Endodermal cell (in vitro differentiated cells): ENCODE data around the gene HS6ST1. TPM values are rescaled to one million over a fixed set of nuclear protein-coding genes. Genes with fewer than 3 reads are reported as not detected.

Source experiments
- DNase-seq: peaks from one replicate; pipeline ENCODE4 v3.0.0-alpha.2; 2017
- H3K27ac ChIP-seq: 2 replicates; pipeline ENCODE4 v1.5.1; 2013; ENCODE audit warnings: mild to moderate bottlenecking, low read depth, low read length, moderate library complexity
- H3K27me3 ChIP-seq: 2 replicates; pipeline ENCODE4 v1.6.1; 2013; ENCODE audit warnings: mild to moderate bottlenecking, low read length, moderate library complexity; ENCODE audit not compliant: insufficient read depth, control insufficient read depth, poor library complexity, severe bottlenecking
- H3K36me3 ChIP-seq: 2 replicates; pipeline ENCODE4 v1.7.0; 2013; ENCODE audit warnings: mild to moderate bottlenecking, low read length, moderate library complexity; ENCODE audit not compliant: control insufficient read depth, insufficient read depth
- H3K4me1 ChIP-seq: one replicate; pipeline ENCODE4 v1.7.0; 2013; ENCODE audit warnings: low read length; ENCODE audit not compliant: control insufficient read depth, insufficient read depth
- H3K4me3 ChIP-seq: 2 replicates; pipeline ENCODE4 v1.5.1; 2013; ENCODE audit warnings: mild to moderate bottlenecking, low read length, moderate library complexity
- H3K9ac ChIP-seq: 2 replicates; pipeline ENCODE4 v1.6.1; 2013; ENCODE audit warnings: mild to moderate bottlenecking, low read length, moderate library complexity; ENCODE audit not compliant: poor library complexity, severe bottlenecking; ENCODE audit errors: extremely low read depth
- H3K9me3 ChIP-seq: 2 replicates; pipeline ENCODE4 v1.6.1; 2013; ENCODE audit warnings: mild to moderate bottlenecking, low read length, moderate library complexity; ENCODE audit not compliant: control insufficient read depth
- H3K27ac Mint-ChIP-seq: 2 replicates; pipeline ENCODE4 v1.8.0; 2020; ENCODE audit warnings: mixed read lengths
- H3K27me3 Mint-ChIP-seq: 2 replicates; pipeline ENCODE4 v1.8.0; 2021; ENCODE audit warnings: mild to moderate bottlenecking, mixed read lengths; ENCODE audit not compliant: insufficient read depth
- H3K36me3 Mint-ChIP-seq: 2 replicates; pipeline ENCODE4 v1.8.0; 2020; ENCODE audit warnings: low read depth, mixed read lengths
- H3K4me1 Mint-ChIP-seq: 2 replicates; pipeline ENCODE4 v1.8.0; 2020; ENCODE audit warnings: mixed read lengths
- H3K4me3 Mint-ChIP-seq: 2 replicates; pipeline ENCODE4 v1.8.0; 2020; ENCODE audit warnings: mild to moderate bottlenecking, moderate library complexity, mixed read lengths
- H3K9me3 Mint-ChIP-seq: 2 replicates; pipeline ENCODE4 v1.8.0; 2020; ENCODE audit warnings: mild to moderate bottlenecking, mixed read lengths
- CTCF ChIP-seq: fragments of 200-600 bp; sonication (generic); conservative IDR thresholded peaks from 2 replicates; pipeline ENCODE4 v1.5.0; 2021; ENCODE audit warnings: antibody characterized with exemption, mild to moderate bottlenecking
- WGBS, 2 experiments: methylation state at CpG; one replicate each; pipeline versions ENCODE4 v1.1.5 to v1.1.7; 2013; ENCODE audit warnings: missing lambda C conversion rate in 2 of 2, mixed read lengths in 1 of 2; ENCODE audit not compliant: insufficient coverage in 1 of 2, insufficient read length in 1 of 2; 5-methylcytosine and 5-hydroxymethylcytosine counted together
- total RNA-seq, 2 donors: library from RNA; stranded (reverse); fragmentation: NEBNext Ultra II Directional in 1 of 2; extraction: Animal tissue kit (Norgen Biotek cat#: 25700) in 1 of 2; gene quantifications; 2 replicates in 1 of 2; 3 replicates in 1 of 2; pipeline ENCODE4 v1.2.1, GENCODE V29; 2021

HS6ST1 gene
- total RNA-seq, 2 donors from 2014 or later: 93.0 to 106 TPM

GRCh38 chr2:128327180-128327964 lies 8.7 kb upstream of the HS6ST1 start:
- WGBS, 2 experiments: 94 to 95% methylated on average over 8 to 11 of the region's 11 CpGs
- H3K27ac Mint-ChIP-seq: no peak overlapping the region
- H3K9me3 ChIP-seq: peaks cover 12% of the 10 kb centered on the region

GRCh38 chr2:128326346-128326745 lies 7.7 kb upstream of the HS6ST1 start:
- H3K9ac ChIP-seq: no peak overlapping the region
- no peaks in the 10 kb centered on the region for H3K27me3 ChIP-seq
- peaks cover 5% of the 10 kb centered on the region for H3K9me3 Mint-ChIP-seq
- H3K4me1 ChIP-seq: peaks cover 3% of the 10 kb centered on the region
- H3K36me3 ChIP-seq: no peaks in the 10 kb centered on the region
- no peak overlapping the region for H3K4me3 ChIP-seq
- H3K27me3 Mint-ChIP-seq: peaks cover under 1% of the 10 kb centered on the region
- H3K27ac Mint-ChIP-seq: no peak overlapping the region
- DNase-seq: peak; percentile 32
- H3K27ac ChIP-seq: no peak overlapping the region
- peaks cover 2% of the 10 kb centered on the region for H3K9me3 ChIP-seq
- no peak overlapping the region for H3K4me3 Mint-ChIP-seq
- TF ChIP-seq CTCF: no peak
- H3K36me3 Mint-ChIP-seq: no peaks in the 10 kb centered on the region
- peaks cover 8% of the 10 kb centered on the region for H3K4me1 Mint-ChIP-seq
- 91 to 100% methylated on average over 1 to 4 of the region's 4 CpGs for WGBS, 2 experiments

More at GRCh38 chr2:128327180-128327964, 8.7 kb upstream of the HS6ST1 start:
- DNase-seq: peak; percentile 43
- Mint-ChIP-seq H3K4me3 (no peak overlapping the region), H3K27me3 (no peaks in the 10 kb centered on the region), H3K9me3 (peaks cover 15% of the 10 kb centered on the region), H3K36me3 (peaks cover 3% of the 10 kb centered on the region), H3K4me1 (peaks cover 5% of the 10 kb centered on the region)
- H3K36me3 ChIP-seq: no peaks in the 10 kb centered on the region
- no peaks in the 10 kb centered on the region for H3K4me1 ChIP-seq
- TF ChIP-seq CTCF: no peak
- no peak overlapping the region for H3K9ac ChIP-seq
- H3K4me3 ChIP-seq: no peak overlapping the region
- H3K27me3 ChIP-seq: no peaks in the 10 kb centered on the region
- no peak overlapping the region for H3K27ac ChIP-seq

GRCh38 chr2:128325611-128326181 lies 7.0 kb upstream of the HS6ST1 start:
- no peaks in the 10 kb centered on the region for H3K36me3 ChIP-seq
- DNase-seq: peak; percentile 42
- WGBS, 2 experiments: 93 to 94% methylated on average over 5 to 13 of the region's 13 CpGs
- Mint-ChIP-seq H3K4me1 (peaks cover 11% of the 10 kb centered on the region), H3K27me3 (peaks cover 7% of the 10 kb centered on the region), H3K27ac (no peak overlapping the region), H3K4me3 (no peak overlapping the region), H3K9me3 (peaks cover 3% of the 10 kb centered on the region), H3K36me3 (no peaks in the 10 kb centered on the region)
- peaks cover 3% of the 10 kb centered on the region for H3K4me1 ChIP-seq
- H3K9me3 ChIP-seq: no peaks in the 10 kb centered on the region
- TF ChIP-seq CTCF: no peak
- H3K9ac ChIP-seq: no peak overlapping the region
- no peak overlapping the region for H3K4me3 ChIP-seq
- no peak overlapping the region for H3K27ac ChIP-seq
- H3K27me3 ChIP-seq: no peaks in the 10 kb centered on the region
